HepG2 (cell line): ENCODE results near the gene RNH1. TPM values are rescaled to one million over a fixed set of nuclear protein-coding genes. Genes with fewer than 3 reads are reported as not detected.
A peak's percentile ranks its signal among the peaks of the same experiment; 100 is the strongest.

ENCODE experiments used
- BORCS8-MEF2B ChIP-seq: sonication (generic); formaldehyde crosslinking; IDR thresholded peaks from 2 replicates; pipeline ENCODE4 v1.8.0; 2022; ENCODE audit warnings: mild to moderate bottlenecking, missing genetic modification reagents
- CHD2 ChIP-seq: IDR thresholded peaks from 2 replicates; pipeline ENCODE4 v1.6.1; 2011; ENCODE audit warnings: low read depth, low read length, improper control_type of control experiment
- DPF2 ChIP-seq: sonication (generic); formaldehyde crosslinking; IDR thresholded peaks from 2 replicates; pipeline ENCODE4 v1.4.0; 2020; ENCODE audit warnings: mild to moderate bottlenecking, low read depth, missing genetic modification reagents, borderline replicate concordance
- E2F2 ChIP-seq: sonication (generic); formaldehyde crosslinking; IDR thresholded peaks from 2 replicates; pipeline ENCODE4 v1.4.0; 2020; ENCODE audit warnings: missing genetic modification reagents, borderline replicate concordance
- FOXK2 ChIP-seq: fragments of 450-650 bp; IDR thresholded peaks from 2 replicates; pipeline ENCODE4 v1.6.1; 2016
- GMEB2 ChIP-seq: IDR thresholded peaks from 2 replicates; pipeline ENCODE4 v1.6.1; 2016; ENCODE audit warnings: missing biosample characterization, missing genetic modification reagents, low read depth
- HES4 ChIP-seq: sonication (generic); formaldehyde crosslinking; IDR thresholded peaks from 2 replicates; pipeline ENCODE4 v1.9.0; 2021; ENCODE audit warnings: mild to moderate bottlenecking, missing genetic modification reagents, borderline replicate concordance
- HOXA9 ChIP-seq: sonication (generic); formaldehyde crosslinking; IDR thresholded peaks from 2 replicates; pipeline ENCODE4 v1.8.1; 2022; ENCODE audit warnings: missing genetic modification reagents, mild to moderate bottlenecking, moderate library complexity, borderline replicate concordance
- IKZF1 ChIP-seq: fragments of 450-650 bp; IDR thresholded peaks from 2 replicates; pipeline ENCODE4 v1.7.1; 2016
- KDM2A ChIP-seq: sonication (generic); formaldehyde crosslinking; IDR thresholded peaks from 2 replicates; pipeline ENCODE4 v1.4.0; 2020; ENCODE audit warnings: low read depth, missing genetic modification reagents, borderline replicate concordance
- MXD1 ChIP-seq: sonication (generic); formaldehyde crosslinking; IDR thresholded peaks from 2 replicates; pipeline ENCODE4 v1.4.0; 2020; ENCODE audit warnings: mild to moderate bottlenecking, missing genetic modification reagents
- NFYC ChIP-seq: IDR thresholded peaks from 2 replicates; pipeline ENCODE4 v1.6.1; 2016; ENCODE audit warnings: missing genetic modification reagents, missing compliant biosample characterization
- NR2F1 ChIP-seq, 2 experiments: fragments of 450-650 bp in 1 of 2; formaldehyde crosslinking in 1 of 2; IDR thresholded peaks; 2 replicates each; pipeline versions ENCODE4 v1.5.0 to v1.6.1; 2016 to 2020; ENCODE audit warnings: mild to moderate bottlenecking in 1 of 2, missing compliant biosample characterization in 1 of 2, missing genetic modification reagents in 1 of 2, moderate library complexity in 1 of 2
- RELA ChIP-seq: sonication (generic); formaldehyde crosslinking; IDR thresholded peaks from 2 replicates; pipeline ENCODE4 v1.4.0; 2020; ENCODE audit warnings: missing genetic modification reagents
- SOX13 ChIP-seq, 3 experiments: fragments of 450-650 bp in 1 of 3; sonication (generic) in 1 of 3; formaldehyde crosslinking in 1 of 3; IDR thresholded peaks in 2 of 3; conservative IDR thresholded peaks in 1 of 3; 2 replicates each; pipeline versions ENCODE4 v1.5.0 to v1.6.1; 2016 to 2020; ENCODE audit warnings: antibody characterized with exemption in 1 of 3, mild to moderate bottlenecking in 1 of 3, missing compliant biosample characterization in 1 of 3, missing genetic modification reagents in 1 of 3, moderate library complexity in 1 of 3
- SPEN ChIP-seq: sonication (generic); formaldehyde crosslinking; IDR thresholded peaks from 2 replicates; pipeline ENCODE4 v1.5.1; 2020; ENCODE audit warnings: low read depth, mild to moderate bottlenecking, missing genetic modification reagents
- U2AF2 ChIP-seq: fragments of 200-400 bp; formaldehyde crosslinking; IDR thresholded peaks from 2 replicates; pipeline ENCODE4 v1.6.1; 2017; ENCODE audit warnings: low read depth, mild to moderate bottlenecking, low read length
- ZBTB7B ChIP-seq: sonication (generic); formaldehyde crosslinking; IDR thresholded peaks from 2 replicates; pipeline ENCODE4 v1.4.0; 2020; ENCODE audit warnings: missing genetic modification reagents
- ZFP36L2 ChIP-seq: sonication (generic); formaldehyde crosslinking; IDR thresholded peaks from 2 replicates; pipeline ENCODE4 v1.4.0; 2020; ENCODE audit warnings: missing genetic modification reagents
- ZFP41 ChIP-seq: sonication (generic); formaldehyde crosslinking; IDR thresholded peaks from 2 replicates; pipeline ENCODE4 v1.4.0; 2020; ENCODE audit warnings: mild to moderate bottlenecking, missing genetic modification reagents, borderline replicate concordance
- ZFP62 ChIP-seq: sonication (generic); formaldehyde crosslinking; IDR thresholded peaks from 2 replicates; pipeline ENCODE4 v1.4.0; 2020; ENCODE audit warnings: missing genetic modification reagents
- ZMYM2 ChIP-seq: sonication (generic); formaldehyde crosslinking; IDR thresholded peaks from 2 replicates; pipeline ENCODE4 v1.8.0; 2022; ENCODE audit warnings: mild to moderate bottlenecking, missing genetic modification reagents
- ZNF232 ChIP-seq: sonication (generic); formaldehyde crosslinking; IDR thresholded peaks from 2 replicates; pipeline ENCODE4 v1.4.0; 2020; ENCODE audit warnings: missing genetic modification reagents, borderline replicate concordance
- ZNF234 ChIP-seq: sonication (generic); formaldehyde crosslinking; conservative IDR thresholded peaks from 2 replicates; pipeline ENCODE4 v1.5.1; 2020; ENCODE audit warnings: mild to moderate bottlenecking, missing genetic modification reagents
- ZNF260 ChIP-seq: sonication (generic); formaldehyde crosslinking; IDR thresholded peaks from 2 replicates; pipeline ENCODE4 v1.4.0; 2020; ENCODE audit warnings: missing genetic modification reagents, low read depth, mild to moderate bottlenecking, borderline replicate concordance
- ZNF430 ChIP-seq: sonication (generic); formaldehyde crosslinking; IDR thresholded peaks from 2 replicates; pipeline ENCODE4 v1.9.0; 2021; ENCODE audit warnings: mild to moderate bottlenecking, missing genetic modification reagents
- ZNF432 ChIP-seq: sonication (generic); formaldehyde crosslinking; IDR thresholded peaks from 2 replicates; pipeline ENCODE4 v1.5.0; 2020; ENCODE audit warnings: missing genetic modification reagents, mild to moderate bottlenecking, borderline replicate concordance
- ZNF552 ChIP-seq: sonication (generic); formaldehyde crosslinking; IDR thresholded peaks from 2 replicates; pipeline ENCODE4 v1.9.0; 2022; ENCODE audit warnings: missing genetic modification reagents, mild to moderate bottlenecking, borderline replicate concordance
- ZNF878 ChIP-seq: sonication (generic); formaldehyde crosslinking; IDR thresholded peaks from 2 replicates; pipeline ENCODE4 v1.8.1; 2023; ENCODE audit warnings: mild to moderate bottlenecking, missing genetic modification reagents, moderate library complexity
- polyA plus RNA-seq, 8 experiments: library from polyadenylated mRNA; depleted of rRNA in 3 of 8; stranded (reverse) in 7 of 8; unstranded in 1 of 8; fragments of >200 nt; fragmentation: Illumina TruSeq in 4 of 8; extraction: Trizol in 4 of 8; gene quantifications; 2 replicates each; pipeline versions ENCODE4 v1.2.1 to v1.2.3, GENCODE V29; 2011 to 2016; ENCODE audit warnings: low read depth in 4 of 8, missing spikeins in 1 of 8, mixed read lengths in 1 of 8; ENCODE audit not compliant: insufficient read depth in 1 of 8
- total RNA-seq, 5 experiments: library from RNA; depleted of rRNA; stranded (reverse); fragments of >200 nt; fragmentation: Illumina TruSeq; extraction: Trizol; gene quantifications; 2 replicates each; pipeline ENCODE4 v1.2.3, GENCODE V29; 2016; ENCODE audit warnings: low read depth in 1 of 5

The RNH1 gene
- total and polyA plus RNA-seq, 2 of the 13 experiments (the other 11 are each of a cell fraction or from before 2014, with no cell fraction given) = 36.0 to 74.1 TPM

GRCh38 chr11:506995-507726, at the start of gene RNH1 (continued):
- TF ChIP-seq ZMYM2 (CRISPR knock-in tag) (no peak), ZNF232 (CRISPR knock-in tag) (no peak), MXD1 (CRISPR knock-in tag) (no peak; the same call in 1 of the 2 replicates), SPEN (peak; percentile 33; the same call in 1 of the 2 replicates), RELA (no peak), U2AF2 (no peak), ZNF234 (no peak), IKZF1 (no peak), ZFP41 (CRISPR knock-in tag) (no peak), NR2F1 (CRISPR knock-in tag; IDR thresholded peaks at IDR 0.05) (no peak), FOXK2 (no peak), ZNF430 (CRISPR knock-in tag) (peak; percentile 45; the same call in 1 of the 2 replicates), HES4 (CRISPR knock-in tag) (no peak), GMEB2 (CRISPR knock-in tag) (no peak), ZNF878 (CRISPR knock-in tag) (no peak), NFYC (CRISPR knock-in tag) (no peak), KDM2A (no peak; the same call in 1 of the 2 replicates), ZFP36L2 (CRISPR knock-in tag) (no peak), SOX13 (IDR thresholded peaks at IDR 0.05) (no peak), SOX13 (CRISPR knock-in tag; conservative IDR thresholded peaks at IDR 0.05 in 1 of 2, IDR thresholded peaks at IDR 0.05 in 1 of 2) (no peak), ZBTB7B (peak; percentile 11), BORCS8-MEF2B (CRISPR knock-in tag) (no peak; the same call in 1 of the 2 replicates), DPF2 (CRISPR knock-in tag) (no peak), ZNF432 (CRISPR knock-in tag) (no peak), E2F2 (CRISPR knock-in tag) (no peak), HOXA9 (CRISPR knock-in tag) (no peak), ZFP62 (no peak), CHD2 (no peak), ZNF260 (CRISPR knock-in tag) (no peak), ZNF552 (CRISPR knock-in tag) (no peak)
